IMR-90 (cell line): ENCODE measurements around the gene CEP76. TPM values are rescaled to one million over a fixed set of nuclear protein-coding genes. Genes with fewer than 3 reads are reported as not detected.

Experiments used
- ATAC-seq: fragments of 200-7000 bp; cut with Tn5 transposase; 2 replicates; pipeline ENCODE4 v1.9.1; 2020; ENCODE audit warnings: low read depth, mild to moderate bottlenecking, moderate library complexity
- BruUV-seq: library from RNA; stranded (reverse); fragments of 400-500 nt; replicated peaks from 2 replicates; lab custom pipeline; 2021; lab: Mats Ljungman, UMichigan
- CTCF ChIA-PET: fragments of 300-600 bp; formaldehyde crosslinking; extraction: SDS; loops from one replicate; lab custom pipeline; 2021; ENCODE audit warnings: antibody characterized with exemption; lab: Yijun Ruan, JAX
- POLR2A ChIA-PET: fragments of 300-600 bp; sonication (Branson Sonifier 250); formaldehyde crosslinking; loops from one replicate; lab custom pipeline; 2022; ENCODE audit warnings: antibody characterized with exemption; ENCODE audit not compliant: unreplicated experiment; lab: Charles Lee
- DNase-seq: peaks from one replicate; pipeline ENCODE4 v3.0.0; 2013
- H2AFZ ChIP-seq: replicated peaks from 2 replicates; pipeline ENCODE3; 2013; ENCODE audit warnings: low read length, mild to moderate bottlenecking; ENCODE audit not compliant: poor library complexity
- H2AK5ac ChIP-seq: 2 replicates; pipeline ENCODE4 v1.6.1; 2013; ENCODE audit warnings: low read depth, low read length, inconsistent platforms
- H2AK9ac ChIP-seq: replicated peaks from 2 replicates; pipeline ENCODE3; 2013; ENCODE audit warnings: mild to moderate bottlenecking, low read depth, low read length, moderate library complexity; ENCODE audit not compliant: poor library complexity
- H2BK120ac ChIP-seq: 2 replicates; pipeline ENCODE4 v1.6.1; 2013; ENCODE audit warnings: low read depth, low read length, inconsistent platforms
- H2BK15ac ChIP-seq: 3 replicates; pipeline ENCODE4 v1.6.1; 2013; ENCODE audit warnings: low read depth, low read length, inconsistent platforms
- H2BK20ac ChIP-seq: 2 replicates; pipeline ENCODE4 v1.6.1; 2013; ENCODE audit warnings: low read depth, mild to moderate bottlenecking, inconsistent platforms, low read length, moderate library complexity
- H2BK5ac ChIP-seq: 2 replicates; pipeline ENCODE4 v1.6.1; 2013; ENCODE audit warnings: mild to moderate bottlenecking, low read depth, low read length, inconsistent platforms; ENCODE audit not compliant: poor library complexity, severe bottlenecking
- H3K14ac ChIP-seq: replicated peaks from 2 replicates; pipeline ENCODE4 v1.6.1; 2013; ENCODE audit warnings: low read depth, low read length, inconsistent platforms
- H3K18ac ChIP-seq: 2 replicates; pipeline ENCODE4 v1.6.1; 2013; ENCODE audit warnings: low read depth, low read length, control low read depth
- H3K23ac ChIP-seq: 2 replicates; pipeline ENCODE4 v1.6.1; 2013; ENCODE audit warnings: low read depth, low read length, inconsistent platforms
- H3K27ac ChIP-seq: 2 replicates; pipeline ENCODE4 v1.5.1; 2013; ENCODE audit warnings: mild to moderate bottlenecking, control low read depth, low read length; ENCODE audit not compliant: insufficient read depth
- H3K27me3 ChIP-seq: 2 replicates; pipeline ENCODE4 v1.6.1; 2013; ENCODE audit warnings: low read length; ENCODE audit not compliant: control insufficient read depth, insufficient read depth
- H3K36me3 ChIP-seq: 2 replicates; pipeline ENCODE4 v1.6.1; 2013; ENCODE audit warnings: low read length, mixed read lengths; ENCODE audit not compliant: control insufficient read depth, insufficient read depth
- H3K4ac ChIP-seq: 2 replicates; pipeline ENCODE4 v1.6.1; 2013; ENCODE audit warnings: low read depth, low read length, inconsistent platforms
- H3K4me1 ChIP-seq: 2 replicates; pipeline ENCODE4 v1.6.1; 2013; ENCODE audit warnings: low read length, mixed read lengths; ENCODE audit not compliant: control insufficient read depth, insufficient read depth
- H3K4me2 ChIP-seq: 2 replicates; pipeline ENCODE4 v1.6.1; 2013; ENCODE audit warnings: low read depth, mild to moderate bottlenecking, control low read depth, low read length, moderate library complexity
- H3K4me3 ChIP-seq: 2 replicates; pipeline ENCODE4 v1.5.1; 2013; ENCODE audit warnings: low read depth, mild to moderate bottlenecking, control low read depth, low read length, moderate library complexity; ENCODE audit not compliant: insufficient read depth
- H3K56ac ChIP-seq: 2 replicates; pipeline ENCODE4 v1.6.1; 2013; ENCODE audit warnings: low read length, inconsistent platforms; ENCODE audit not compliant: insufficient read depth; ENCODE audit errors: extremely low read depth
- H3K79me1 ChIP-seq, 2 experiments: 2 replicates each; pipeline ENCODE4 v1.6.1; 2013; ENCODE audit warnings: low read length in 2 of 2, inconsistent platforms in 1 of 2, low read depth in 1 of 2
- H3K9ac ChIP-seq: 2 replicates; pipeline ENCODE4 v1.6.1; 2013; ENCODE audit warnings: low read depth, low read length, control low read depth
- H3K9me1 ChIP-seq: 2 replicates; pipeline ENCODE4 v1.6.1; 2013; ENCODE audit warnings: low read length, inconsistent platforms; ENCODE audit not compliant: insufficient read depth
- H3K9me3 ChIP-seq: 2 replicates; pipeline ENCODE4 v1.6.1; 2013; ENCODE audit warnings: low read length; ENCODE audit not compliant: control insufficient read depth, insufficient read depth
- H4K20me1 ChIP-seq: 2 replicates; pipeline ENCODE4 v1.6.1; 2013; ENCODE audit warnings: low read length, inconsistent platforms; ENCODE audit not compliant: insufficient read depth
- H4K5ac ChIP-seq: 2 replicates; pipeline ENCODE4 v1.6.1; 2013; ENCODE audit warnings: mild to moderate bottlenecking, low read depth, low read length, control low read depth
- H4K8ac ChIP-seq, 2 experiments: 2 replicates each; pipeline ENCODE4 v1.6.1; 2013; ENCODE audit warnings: low read depth in 2 of 2, low read length in 2 of 2, control low read depth in 1 of 2, inconsistent platforms in 1 of 2
- H4K91ac ChIP-seq: 2 replicates; pipeline ENCODE4 v1.6.1; 2013; ENCODE audit warnings: low read depth, low read length, inconsistent platforms; ENCODE audit not compliant: insufficient read depth
- BHLHE40 ChIP-seq: fragments of 150-350 bp; IDR thresholded peaks from 2 replicates; pipeline ENCODE4 v1.6.1; 2016; ENCODE audit warnings: mild to moderate bottlenecking, low read depth, low read length
- CEBPB ChIP-seq: IDR thresholded peaks from 2 replicates; pipeline ENCODE4 v1.6.1; 2012; ENCODE audit warnings: low read depth, low read length, improper control_type of control experiment
- ELK1 ChIP-seq: fragments of 150-350 bp; IDR thresholded peaks from 2 replicates; pipeline ENCODE4 v1.6.1; 2016; ENCODE audit warnings: low read depth, mild to moderate bottlenecking, low read length, moderate library complexity, borderline replicate concordance
- FOS ChIP-seq: fragments of 150-350 bp; IDR thresholded peaks from 2 replicates; pipeline ENCODE4 v1.6.1; 2016; ENCODE audit warnings: low read depth, low read length
- MAZ ChIP-seq: IDR thresholded peaks from 2 replicates; pipeline ENCODE4 v1.6.1; 2012; ENCODE audit warnings: low read depth, mild to moderate bottlenecking, low read length, improper control_type of control experiment, moderate library complexity, borderline replicate concordance
- NFE2L2 ChIP-seq: fragments of 150-350 bp; IDR thresholded peaks from 2 replicates; pipeline ENCODE4 v1.6.1; 2016; ENCODE audit warnings: low read depth, mild to moderate bottlenecking, low read length
- RAD21 ChIP-seq: IDR thresholded peaks from 2 replicates; pipeline ENCODE4 v1.6.1; 2012; ENCODE audit warnings: low read length, improper control_type of control experiment
- SMC3 ChIP-seq: fragments of 150-350 bp; IDR thresholded peaks from 2 replicates; pipeline ENCODE4 v1.6.1; 2016; ENCODE audit warnings: low read depth, mild to moderate bottlenecking, antibody characterized with exemption, low read length, moderate library complexity
- WGBS, 2 experiments: methylation state at CpG; one replicate each; pipeline versions ENCODE4 v1.1.5 to v1.1.7; 2013; ENCODE audit warnings: missing lambda C conversion rate in 2 of 2; ENCODE audit not compliant: insufficient read length in 1 of 2; ENCODE audit errors: extremely low coverage in 2 of 2; 5-methylcytosine and 5-hydroxymethylcytosine counted together
- dilution Hi-C: fragments of 300-500 bp; cut with HindIII; formaldehyde crosslinking; loops from one replicate; pipeline ENCODE4 v1.14.3; 2018; ENCODE audit warnings: low sequenced_read_pairs; ENCODE audit not compliant: unreplicated experiment
- in situ Hi-C: fragments of 300-500 bp; cut with MboI; formaldehyde crosslinking; loops from 3 replicates; pipeline ENCODE4 v1.14.3; 2019; ENCODE audit warnings: low sequenced_read_pairs, inconsistent platforms, mixed read lengths
- intact Hi-C: fragments of 100-400 bp; cut with micrococcal nuclease; formaldehyde crosslinking; loops from 2 replicates; pipeline ENCODE4 v1.10.0; 2022
- polyA plus RNA-seq, 3 experiments: library from polyadenylated mRNA; depleted of rRNA; stranded (reverse); fragments of >200 nt; gene quantifications; 2 replicates each; pipeline ENCODE4 v1.2.3, GENCODE V29; 2012; ENCODE audit warnings: low replicate concordance in 1 of 3
- total RNA-seq: library from RNA; depleted of rRNA; stranded (reverse); fragments of >200 nt; gene quantifications from 2 replicates; pipeline ENCODE4 v1.2.3, GENCODE V29; 2012

Gene CEP76
- total and polyA plus RNA-seq, 2 of the 4 experiments (the other 2 are of a cell fraction): 5.1 to 8.1 TPM

GRCh38 chr18:12749121-12749520 is 46.6 kb upstream of the CEP76 start:
- Histone ChIP-seq H3K23ac (no peak overlapping the region; the same call in 1 of the 2 replicates), H3K9me3 (no peaks in the 10 kb centered on the region), H3K9me1 (peaks cover 4% of the 10 kb centered on the region; the same call in 1 of the 2 replicates), H2AK9ac (peak overlapping the region; percentile 76), H3K27me3 (no peaks in the 10 kb centered on the region), H2BK20ac (peak overlapping the region; percentile 83), H4K20me1 (no peaks in the 10 kb centered on the region), H4K91ac (peak overlapping the region; percentile 42), H3K56ac (no peak overlapping the region), H2BK120ac (peak overlapping the region; percentile 86), H4K5ac (peak overlapping the region; percentile 26), H3K9ac (no peak overlapping the region), H3K18ac (peak overlapping the region; percentile 20), H3K14ac (peak overlapping the region; percentile 48; the same call in 1 of the 2 replicates), H3K4me2 (no peak overlapping the region), H3K4ac (0 out of 2 replicates have a peak overlapping the region, but pooled peaks have one; percentile 50), H2AFZ (peak overlapping the region; percentile 84), H3K79me1 (no peaks in the 10 kb centered on the region), H4K8ac (peak overlapping the region in 1 of 2 experiments; percentile 28; a peak in 2 of 4 replicates), H3K36me3 (no peaks in the 10 kb centered on the region), H3K27ac (peak overlapping the region; percentile 1; the same call in 1 of the 2 replicates), H2AK5ac (peak overlapping the region; percentile 20; the same call in 1 of the 2 replicates), H2BK15ac (peak overlapping the region; percentile 51; the same call in 1 of the 3 replicates), H3K4me1 (peaks cover 7% of the 10 kb centered on the region), H3K4me3 (no peak overlapping the region), H2BK5ac (peak overlapping the region; percentile 21)
- POLR2A ChIA-PET: no interaction called here
- ATAC-seq (peak; percentile 13), DNase-seq (no peak)
- in situ Hi-C loops: loop anchor here (10.0 to 25.0 kb wide), 2 partner anchors 146 to 413 kb away; no protein-coding TSS in a partner anchor
- BruUV-seq: no TSS peak
- dilution Hi-C loops: no loop called here
- WGBS, 2 experiments: 68% methylated on average over 3 of the region's 13 CpGs; no CpG with 5 or more reads in 1 of the 2 experiments
- TF ChIP-seq SMC3: no peak
- TF ChIP-seq MAZ: no peak
- no peak for TF ChIP-seq BHLHE40
- TF ChIP-seq ELK1: no peak
- TF ChIP-seq CEBPB: no peak
- no peak for TF ChIP-seq NFE2L2
- no peak for TF ChIP-seq FOS
- no peak for TF ChIP-seq RAD21
- intact Hi-C loops: no loop called here
- CTCF ChIA-PET: no interaction called here
